Neutrophil (primary cell): ENCODE data around the gene EDRF1.

Experiments
- H3K27ac ChIP-seq: fragments of 200-600 bp; sonication (generic); 2 replicates; pipeline ENCODE4 v1.5.1; 2016; ENCODE audit warnings: mild to moderate bottlenecking, moderate library complexity
- H3K27me3 ChIP-seq: fragments of 200-600 bp; sonication (generic); 2 replicates; pipeline ENCODE4 v1.6.0; 2016; ENCODE audit warnings: mild to moderate bottlenecking
- H3K36me3 ChIP-seq: fragments of 200-600 bp; sonication (generic); 2 replicates; pipeline ENCODE4 v1.5.1; 2017
- H3K4me1 ChIP-seq, 2 experiments: fragments of 200-600 bp in 1 of 2; sonication (generic) in 1 of 2; 1 replicate in 1 of 2; 2 replicates in 1 of 2; pipeline versions ENCODE4 v1.5.1 to v1.6.1; 2013 to 2016; ENCODE audit warnings: low read depth in 1 of 2, low read length in 1 of 2, mild to moderate bottlenecking in 1 of 2, moderate library complexity in 1 of 2; ENCODE audit not compliant: control insufficient read depth in 1 of 2, insufficient read depth in 1 of 2
- H3K4me3 ChIP-seq, 2 experiments: fragments of 200-600 bp in 1 of 2; sonication (generic) in 1 of 2; 1 replicate in 1 of 2; 2 replicates in 1 of 2; pipeline ENCODE4 v1.5.1; 2013 to 2016; ENCODE audit warnings: low read depth in 1 of 2, low read length in 1 of 2, mild to moderate bottlenecking in 1 of 2, moderate library complexity in 1 of 2
- H3K9me3 ChIP-seq: fragments of 200-600 bp; sonication (generic); 2 replicates; pipeline ENCODE4 v1.5.1; 2016
- TF ChIP-seq, protein P1 (sequence below): fragments of 200-600 bp; sonication (generic); IDR thresholded peaks from 2 replicates; pipeline ENCODE4 v1.5.1; 2016; ENCODE audit warnings: antibody characterized with exemption

EDRF1 gene

DNA sequence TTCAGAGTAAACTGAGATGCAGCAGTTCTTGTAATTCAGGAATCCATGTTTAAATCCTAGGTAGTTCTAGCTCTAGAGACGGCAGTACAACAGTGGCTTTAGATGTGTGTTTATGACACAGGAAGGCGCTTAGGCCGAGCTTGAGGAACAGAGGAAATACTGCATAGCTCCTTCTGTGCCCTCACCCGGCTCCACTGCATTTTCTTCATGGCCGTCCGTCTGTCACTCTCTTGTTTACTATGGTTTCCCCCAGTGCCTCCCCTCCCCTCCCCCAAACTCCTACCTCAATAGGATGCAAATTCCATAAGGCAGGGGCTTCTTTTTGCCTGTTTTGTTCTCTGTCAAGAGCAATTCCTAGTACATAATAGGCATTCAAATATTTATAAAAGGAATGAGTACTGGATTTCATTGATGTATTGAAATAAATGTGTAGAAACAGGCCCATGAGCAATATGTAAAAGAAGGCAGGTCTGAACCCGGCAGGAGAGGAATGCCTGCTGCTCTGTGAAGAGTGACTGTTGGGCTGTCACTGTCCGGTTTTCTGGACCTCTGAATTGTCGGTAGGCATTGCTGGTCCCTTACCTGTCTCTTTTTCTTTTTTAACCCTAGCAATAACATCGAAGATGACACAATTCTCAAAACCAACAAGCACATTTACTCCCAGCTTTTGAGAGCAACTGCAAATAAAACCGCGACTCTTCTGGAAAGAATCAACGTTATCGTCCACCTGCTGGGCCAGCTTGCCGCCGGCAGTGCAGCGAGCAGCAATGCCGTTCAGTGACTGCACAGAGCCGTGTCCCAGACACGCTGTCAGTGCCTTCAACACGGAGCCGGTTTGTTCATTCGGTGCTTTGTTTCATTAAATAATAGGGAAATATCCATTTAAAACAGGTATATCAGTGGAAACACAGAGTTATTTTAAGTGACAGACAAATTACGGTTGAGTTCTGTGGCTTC, 43.5 kb downstream of the EDRF1 start:
- Histone ChIP-seq H3K27ac (no peak overlapping the region), H3K9me3 (no peaks in the 10 kb centered on the region), H3K4me3 (no peak overlapping the region), H3K4me1 (no peaks in the 10 kb centered on the region), H3K36me3 (peaks cover 89% of the 10 kb centered on the region), H3K27me3 (no peaks in the 10 kb centered on the region)
- TF ChIP-seq, protein P1, sequence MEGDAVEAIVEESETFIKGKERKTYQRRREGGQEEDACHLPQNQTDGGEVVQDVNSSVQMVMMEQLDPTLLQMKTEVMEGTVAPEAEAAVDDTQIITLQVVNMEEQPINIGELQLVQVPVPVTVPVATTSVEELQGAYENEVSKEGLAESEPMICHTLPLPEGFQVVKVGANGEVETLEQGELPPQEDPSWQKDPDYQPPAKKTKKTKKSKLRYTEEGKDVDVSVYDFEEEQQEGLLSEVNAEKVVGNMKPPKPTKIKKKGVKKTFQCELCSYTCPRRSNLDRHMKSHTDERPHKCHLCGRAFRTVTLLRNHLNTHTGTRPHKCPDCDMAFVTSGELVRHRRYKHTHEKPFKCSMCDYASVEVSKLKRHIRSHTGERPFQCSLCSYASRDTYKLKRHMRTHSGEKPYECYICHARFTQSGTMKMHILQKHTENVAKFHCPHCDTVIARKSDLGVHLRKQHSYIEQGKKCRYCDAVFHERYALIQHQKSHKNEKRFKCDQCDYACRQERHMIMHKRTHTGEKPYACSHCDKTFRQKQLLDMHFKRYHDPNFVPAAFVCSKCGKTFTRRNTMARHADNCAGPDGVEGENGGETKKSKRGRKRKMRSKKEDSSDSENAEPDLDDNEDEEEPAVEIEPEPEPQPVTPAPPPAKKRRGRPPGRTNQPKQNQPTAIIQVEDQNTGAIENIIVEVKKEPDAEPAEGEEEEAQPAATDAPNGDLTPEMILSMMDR, result no peak

DNA sequence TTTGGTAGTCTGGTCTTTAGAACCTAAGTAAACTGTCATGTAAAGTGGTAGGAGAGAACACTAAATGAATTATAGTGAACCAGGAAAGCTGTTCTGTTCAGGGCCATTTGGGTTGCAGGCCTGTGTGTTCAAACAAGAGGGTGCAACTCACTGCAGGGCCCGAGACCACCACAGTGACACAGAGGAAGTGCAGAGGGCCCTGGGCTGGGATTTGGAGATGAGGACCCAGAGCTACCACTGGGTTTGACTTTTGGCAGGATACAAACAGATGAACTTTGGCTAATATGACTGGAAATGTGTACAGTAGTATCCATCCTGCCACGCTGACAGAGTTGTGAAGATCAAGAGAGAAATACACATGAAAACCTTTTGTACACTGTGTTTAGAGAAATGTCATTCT, 46.3 kb downstream of the EDRF1 start:
- H3K9me3 ChIP-seq, result no peaks in the 10 kb centered on the region
- no peaks in the 10 kb centered on the region for H3K4me1 ChIP-seq
- H3K36me3 ChIP-seq, result peaks cover 72% of the 10 kb centered on the region

DNA sequence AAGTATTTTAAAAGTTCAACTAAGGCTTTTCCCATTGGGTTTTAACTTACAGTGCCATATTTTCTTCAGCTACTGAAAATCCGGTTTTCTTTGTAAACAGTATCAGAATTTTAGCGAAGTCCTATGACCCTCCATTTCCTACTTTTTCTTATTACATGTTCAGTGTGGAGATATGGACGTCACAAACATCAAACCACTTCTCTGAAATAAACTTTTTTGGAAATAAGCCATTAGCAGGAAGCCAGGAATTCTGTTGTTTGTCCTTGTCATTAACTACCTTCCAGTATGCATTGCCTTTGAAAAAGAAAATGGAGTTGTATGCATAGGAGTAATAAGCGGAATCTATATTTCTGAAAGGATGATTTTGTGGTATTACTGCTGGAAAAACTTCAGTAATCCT, 47.0 kb downstream of the EDRF1 start:
- Histone ChIP-seq H3K36me3 (peaks cover 66% of the 10 kb centered on the region), H3K9me3 (no peaks in the 10 kb centered on the region)
- TF ChIP-seq, protein P1, result no peak

More for the DNA sequence above, 46.3 kb downstream of the EDRF1 start:
- TF ChIP-seq, protein P1, result no peak
- Histone ChIP-seq H3K27ac (no peak overlapping the region), H3K4me3 (no peak overlapping the region), H3K27me3 (no peaks in the 10 kb centered on the region)

DNA sequence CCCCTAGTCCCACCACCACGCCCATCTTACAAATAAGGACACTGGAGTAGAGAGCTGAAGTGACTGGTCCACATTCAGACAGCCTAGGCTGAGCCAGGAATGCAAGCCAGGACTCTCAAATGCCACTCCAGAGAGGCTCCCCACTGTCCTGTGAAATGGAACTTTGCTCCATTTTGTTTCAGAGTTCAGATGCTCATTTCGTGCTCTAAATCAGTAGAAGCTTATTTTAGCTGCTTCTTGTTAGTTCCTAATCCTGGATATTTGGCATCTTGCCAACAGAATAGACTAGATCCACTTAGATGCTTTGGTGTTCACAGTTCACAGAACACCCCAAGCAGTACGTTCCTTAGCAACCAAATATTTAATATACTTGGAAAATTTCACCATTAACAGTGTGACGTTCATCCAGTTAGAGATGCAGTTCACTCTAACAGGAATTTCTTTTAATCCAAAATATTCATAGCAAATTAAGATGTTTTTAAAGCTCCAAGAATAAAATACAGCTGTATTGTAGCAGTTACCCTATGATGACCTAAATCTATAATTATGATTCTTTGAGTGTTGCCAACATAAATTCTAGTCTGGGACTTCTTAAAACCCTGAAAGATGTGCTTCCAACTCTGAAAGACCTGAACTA, 48.8 kb downstream of the EDRF1 start:
- Histone ChIP-seq H3K27me3 (peaks cover 4% of the 10 kb centered on the region), H3K27ac (no peak overlapping the region), H3K9me3 (no peaks in the 10 kb centered on the region), H3K36me3 (peaks cover 48% of the 10 kb centered on the region), H3K4me1 (no peaks in the 10 kb centered on the region), H3K4me3 (no peak overlapping the region)
- TF ChIP-seq, protein P1, result no peak

More for the DNA sequence above, 47.0 kb downstream of the EDRF1 start:
- Histone ChIP-seq H3K27me3 (no peaks in the 10 kb centered on the region), H3K4me1 (no peaks in the 10 kb centered on the region), H3K27ac (no peak overlapping the region), H3K4me3 (no peak overlapping the region)

DNA sequence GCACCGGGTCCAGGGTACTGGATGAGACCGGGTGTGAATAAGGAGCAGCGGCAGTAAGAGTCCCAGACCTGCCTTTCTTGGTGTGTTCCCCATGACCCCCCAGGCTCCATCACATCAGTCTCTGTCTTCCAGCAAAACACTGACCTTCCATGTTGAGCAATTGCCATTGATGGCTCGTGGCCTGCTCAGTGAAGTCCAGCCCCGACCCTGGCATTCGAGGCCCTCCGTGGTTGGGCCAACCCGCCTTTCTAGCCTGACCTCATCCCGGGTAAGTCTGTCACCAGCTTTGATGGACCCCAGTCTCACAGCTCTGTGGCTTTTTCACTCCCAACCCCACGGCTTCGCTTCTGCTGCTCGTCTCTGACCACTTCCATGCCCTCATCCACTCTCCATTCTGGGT, 49.7 kb downstream of the EDRF1 start:
- Histone ChIP-seq H3K27ac (no peak overlapping the region), H3K4me1 (no peaks in the 10 kb centered on the region), H3K36me3 (peaks cover 40% of the 10 kb centered on the region), H3K27me3 (peaks cover 12% of the 10 kb centered on the region), H3K4me3 (no peak overlapping the region), H3K9me3 (no peaks in the 10 kb centered on the region)
- TF ChIP-seq, protein P1, result no peak
